CD14-positive monocyte (primary cell): Measurements from ENCODE around the gene IER2. TPM values are rescaled to one million over a fixed set of nuclear protein-coding genes. Genes with fewer than 3 reads are reported as not detected.
A peak's percentile ranks its signal among the peaks of the same experiment; 100 is the strongest.

Experiments used
- DNase-seq, 3 donors: peaks; one replicate each; pipeline ENCODE4 v3.0.0-alpha.2; 2011 to 2022
- H2AFZ ChIP-seq: 2 replicates; pipeline ENCODE4 v1.6.0; 2012; ENCODE audit warnings: mild to moderate bottlenecking, low read depth, low read length, inconsistent platforms; ENCODE audit not compliant: insufficient read depth, poor library complexity, severe bottlenecking
- H3K27ac ChIP-seq, 2 donors: 1 replicate in 1 of 2; 2 replicates in 1 of 2; pipeline ENCODE4 v1.5.1; 2012 to 2013; ENCODE audit warnings: low read length in 2 of 2, control low read depth in 1 of 2, inconsistent platforms in 1 of 2, low read depth in 1 of 2, mild to moderate bottlenecking in 1 of 2
- H3K27me3 ChIP-seq, 2 donors: one replicate each; pipeline versions ENCODE4 v1.6.0 to v1.6.1; 2011 to 2013; ENCODE audit warnings: low read length in 2 of 2; ENCODE audit not compliant: control insufficient read depth in 2 of 2, insufficient read depth in 2 of 2
- H3K36me3 ChIP-seq, 2 donors: replicated peaks in 1 of 2; 1 replicate in 1 of 2; 2 replicates in 1 of 2; pipeline versions ENCODE4 v1.5.1 to v1.6.1; 2012 to 2013; ENCODE audit warnings: low read length in 2 of 2, control low read depth in 1 of 2, inconsistent platforms in 1 of 2, mild to moderate bottlenecking in 1 of 2; ENCODE audit not compliant: insufficient read depth in 2 of 2, control insufficient read depth in 1 of 2
- H3K4me1 ChIP-seq, 2 donors: 1 replicate in 1 of 2; 2 replicates in 1 of 2; pipeline versions ENCODE4 v1.5.1 to v1.6.1; 2012 to 2013; ENCODE audit warnings: low read length in 2 of 2, control low read depth in 1 of 2, inconsistent platforms in 1 of 2, mild to moderate bottlenecking in 1 of 2, moderate library complexity in 1 of 2; ENCODE audit not compliant: insufficient read depth in 2 of 2, control insufficient read depth in 1 of 2
- H3K4me2 ChIP-seq: replicated peaks from 2 replicates; pipeline ENCODE3; 2012; ENCODE audit warnings: low read length, moderate library complexity, mild to moderate bottlenecking; ENCODE audit not compliant: poor library complexity, severe bottlenecking; ENCODE audit errors: extremely low read depth
- H3K4me3 ChIP-seq, 3 experiments: fragments of 200-600 bp in 1 of 3; sonication (generic) in 1 of 3; replicated peaks in 1 of 3; 1 replicate in 2 of 3; 2 replicates in 1 of 3; pipeline ENCODE4 v1.5.1; 2011 to 2013; ENCODE audit warnings: low read length in 3 of 3, mild to moderate bottlenecking in 3 of 3, control low read depth in 2 of 3, low read depth in 2 of 3, inconsistent platforms in 1 of 3, moderate library complexity in 1 of 3
- H3K79me2 ChIP-seq: 2 replicates; pipeline ENCODE4 v1.6.0; 2012; ENCODE audit warnings: mild to moderate bottlenecking, control low read depth, inconsistent platforms, low read length, moderate library complexity; ENCODE audit not compliant: insufficient read depth
- H3K9ac ChIP-seq: 2 replicates; pipeline ENCODE4 v1.6.0; 2017; ENCODE audit warnings: low read length, mild to moderate bottlenecking; ENCODE audit not compliant: insufficient read depth, poor library complexity, severe bottlenecking
- H3K9me3 ChIP-seq, 2 donors: replicated peaks in 1 of 2; 1 replicate in 1 of 2; 2 replicates in 1 of 2; pipeline versions ENCODE4 v1.5.1 to v1.6.1; 2012 to 2013; ENCODE audit warnings: low read length in 2 of 2, control low read depth in 1 of 2; ENCODE audit not compliant: control insufficient read depth in 1 of 2, insufficient read depth in 1 of 2
- H4K20me1 ChIP-seq: 2 replicates; pipeline ENCODE4 v1.6.0; 2012; ENCODE audit warnings: mild to moderate bottlenecking, low read length, control low read depth, moderate library complexity; ENCODE audit not compliant: insufficient read depth
- H3K27ac Mint-ChIP-seq, 7 donors: one replicate each; pipeline ENCODE4 v1.8.0; 2020; ENCODE audit warnings: mild to moderate bottlenecking in 7 of 7, mixed read lengths in 7 of 7, moderate library complexity in 6 of 7, inconsistent platforms in 2 of 7
- H3K27me3 Mint-ChIP-seq, 3 donors: one replicate each; pipeline ENCODE4 v1.8.0; 2021 to 2022; ENCODE audit warnings: low read depth in 3 of 3, mild to moderate bottlenecking in 3 of 3, mixed read lengths in 3 of 3, moderate library complexity in 3 of 3, inconsistent platforms in 1 of 3
- H3K36me3 Mint-ChIP-seq, 2 donors: one replicate each; pipeline ENCODE4 v1.8.0; 2020; ENCODE audit warnings: mixed read lengths in 2 of 2, inconsistent platforms in 1 of 2, mild to moderate bottlenecking in 1 of 2
- H3K4me1 Mint-ChIP-seq: one replicate; pipeline ENCODE4 v1.8.0; 2020; ENCODE audit warnings: mild to moderate bottlenecking, mixed read lengths
- H3K4me3 Mint-ChIP-seq, 2 donors: one replicate each; pipeline ENCODE4 v1.8.0; 2020; ENCODE audit warnings: mild to moderate bottlenecking in 2 of 2, mixed read lengths in 2 of 2, moderate library complexity in 1 of 2
- H3K9me3 Mint-ChIP-seq, 7 donors: one replicate each; pipeline ENCODE4 v1.8.0; 2020 to 2022; ENCODE audit warnings: mixed read lengths in 7 of 7, mild to moderate bottlenecking in 6 of 7, moderate library complexity in 6 of 7, inconsistent platforms in 2 of 7
- CTCF ChIP-seq: fragments of 200-600 bp; IDR thresholded peaks from one replicate; pipeline ENCODE4 v1.8.0; 2022; ENCODE audit warnings: antibody characterized with exemption, mild to moderate bottlenecking
- WGBS: methylation state at CpG from one replicate; pipeline ENCODE4 v1.1.5; 2013; ENCODE audit warnings: missing lambda C conversion rate; ENCODE audit not compliant: insufficient coverage; 5-methylcytosine and 5-hydroxymethylcytosine counted together
- intact Hi-C, 2 donors: fragments of 100-400 bp; cut with micrococcal nuclease; formaldehyde crosslinking; loops; one replicate each; pipeline versions ENCODE4 v1.15.0 to v1.15.1; 2023
- polyA plus RNA-seq, 3 donors: library from polyadenylated mRNA; depleted of rRNA in 1 of 3; unstranded in 2 of 3; stranded (reverse) in 1 of 3; fragments of 300-500 nt in 2 of 3; fragments of >200 nt in 1 of 3; fragmentation: Illumina TruSeq in 2 of 3; gene quantifications; 1 replicate in 2 of 3; 2 replicates in 1 of 3; pipeline ENCODE4 v1.2.3, GENCODE V29; 2012 to 2021

IER2 gene
- polyA plus RNA-seq, 3 donors = 355 to 804 (median 601) TPM

GRCh38 chr19:13149628-13150186 is 504 bp upstream of the IER2 start:
- H3K36me3 ChIP-seq = peaks cover 7 to 28% of the 10 kb centered on the region in 2 donors
- peak overlapping the region; percentile 98 to 99 for H3K4me3 Mint-ChIP-seq
- H3K27me3 Mint-ChIP-seq = peaks cover 0 to 12% (median 4%) of the 10 kb centered on the region in 3 donors
- peaks cover 0 to 14% (median 8%) of the 10 kb centered on the region in 7 donors for H3K9me3 Mint-ChIP-seq
- intact Hi-C loops = loop anchor here (5.0 to 10.0 kb wide), 5 partner anchors 32 to 695 kb away; partner anchors contain the start of genes LYL1 (in 2 of the 2), JUNB (in 1 of the 2), NACC1 (in 1 of the 2) and RAD23A (in 1 of the 2)
- no peaks in the 10 kb centered on the region for H3K9me3 ChIP-seq
- peaks cover 82% of the 10 kb centered on the region for H3K79me2 ChIP-seq
- peak overlapping the region; percentile 98 to 99 (median 99) for H3K27ac Mint-ChIP-seq
- H3K4me2 ChIP-seq = peak overlapping the region; percentile 86
- TF ChIP-seq CTCF = no peak
- peak overlapping the region; percentile 97 for H3K9ac ChIP-seq
- under 1% methylated on average over 46 of the region's 46 CpGs for WGBS
- H3K36me3 Mint-ChIP-seq = peaks cover 11 to 37% of the 10 kb centered on the region in 2 donors
- peaks cover 31% of the 10 kb centered on the region for H3K4me1 Mint-ChIP-seq
- peaks cover 39% of the 10 kb centered on the region for H4K20me1 ChIP-seq
- DNase-seq = peak in 2 of 3 donors; percentile 14 to 43
- peaks cover 26 to 42% of the 10 kb centered on the region in 2 donors for H3K4me1 ChIP-seq
- peak overlapping the region; percentile 75 for H2AFZ ChIP-seq
- no peaks in the 10 kb centered on the region for H3K27me3 ChIP-seq
- H3K4me3 ChIP-seq = peak overlapping the region; percentile 86 to 100 (median 96)
- H3K27ac ChIP-seq = peak overlapping the region; percentile 95 to 97

GRCh38 chr19:13150931-13151604 is 857 bp downstream of the IER2 start:
- Mint-ChIP-seq H3K27me3 (peaks cover 0 to 15% (median 4%) of the 10 kb centered on the region in 3 donors), H3K4me1 (peaks cover 36% of the 10 kb centered on the region)
- peaks cover 36 to 52% of the 10 kb centered on the region in 2 donors for H3K4me1 ChIP-seq

More at GRCh38 chr19:13150931-13151604, 857 bp downstream of the IER2 start:
- Histone ChIP-seq H2AFZ (no peak overlapping the region), H3K4me3 (peak overlapping the region; percentile 86 to 100 (median 96)), H4K20me1 (peaks cover 44% of the 10 kb centered on the region), H3K9me3 (no peaks in the 10 kb centered on the region), H3K36me3 (peaks cover 0 to 14% of the 10 kb centered on the region in 2 donors), H3K9ac (peak overlapping the region; percentile 97), H3K27me3 (no peaks in the 10 kb centered on the region), H3K4me2 (peak overlapping the region; percentile 86), H3K27ac (peak overlapping the region; percentile 95 to 97), H3K79me2 (peaks cover 76% of the 10 kb centered on the region)
- Mint-ChIP-seq H3K36me3 (peaks cover 6 to 26% of the 10 kb centered on the region in 2 donors), H3K4me3 (peak overlapping the region; percentile 98 to 99), H3K9me3 (peaks cover 0 to 14% (median 8%) of the 10 kb centered on the region in 7 donors), H3K27ac (peak overlapping the region; percentile 98 to 99 (median 99))
- peak in 1 of 3 donors; percentile 26 for DNase-seq
- WGBS = 0% methylated on average over 24 of the region's 34 CpGs
- intact Hi-C loops = loop anchor here (5.0 to 10.0 kb wide), 5 partner anchors 34 to 694 kb away; partner anchors contain the start of genes LYL1 (in 2 of the 2), JUNB (in 1 of the 2), NACC1 (in 1 of the 2) and RAD23A (in 1 of the 2)
- no peak for TF ChIP-seq CTCF
